ENCODE measurements around the gene TMEM187. TPM values are rescaled to one million over a fixed set of nuclear protein-coding genes. Genes with fewer than 3 reads are reported as not detected.

Gene TMEM187
- total RNA-seq, 1 experiment from 2014 or later, result 4.8 TPM

GRCh38 chrX:153953892-153954557 is 18.5 kb upstream of the TMEM187 start:
- DNase-seq (ENCODE audit: low read depth), result no peak

- no peak for DNase-seq (ENCODE audit: low read depth)
Observed at GRCh38 chrX:153954558-153955227, 17.9 kb upstream of the TMEM187 start.

DNA sequence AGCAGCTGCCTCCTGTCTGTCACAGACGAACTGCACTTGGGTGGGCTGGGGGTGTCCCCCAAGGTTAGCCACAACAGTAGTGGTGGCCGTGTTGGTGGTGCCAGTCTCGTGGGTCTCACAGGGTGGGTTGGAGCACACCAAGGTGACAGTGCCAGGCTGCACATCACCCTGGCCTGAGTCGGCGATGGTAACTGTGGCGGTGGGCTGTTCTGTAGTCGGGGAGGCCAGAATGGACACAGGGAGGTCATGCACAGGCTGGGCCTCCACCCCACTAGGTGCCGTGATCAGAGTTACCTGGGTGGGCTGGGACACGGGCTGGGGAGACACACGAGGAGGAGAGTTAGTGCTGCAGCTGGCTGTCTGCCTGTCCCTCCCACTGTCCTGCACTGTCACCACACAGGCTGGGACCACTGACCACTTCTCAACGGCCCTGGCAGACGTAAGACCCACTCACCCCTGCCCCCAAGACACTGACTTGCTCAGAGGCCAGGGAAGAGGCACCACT is 17.3 kb upstream of the TMEM187 start:
- DNase-seq (ENCODE audit: low read depth), result no peak

GRCh38 chrX:153956044-153956907 is 16.3 kb upstream of the TMEM187 start:
- no peak for DNase-seq (ENCODE audit: low read depth)

GRCh38 chrX:153957224-153957623 is 15.3 kb upstream of the TMEM187 start:
- DNase-seq (ENCODE audit: low read depth), result no peak

DNA sequence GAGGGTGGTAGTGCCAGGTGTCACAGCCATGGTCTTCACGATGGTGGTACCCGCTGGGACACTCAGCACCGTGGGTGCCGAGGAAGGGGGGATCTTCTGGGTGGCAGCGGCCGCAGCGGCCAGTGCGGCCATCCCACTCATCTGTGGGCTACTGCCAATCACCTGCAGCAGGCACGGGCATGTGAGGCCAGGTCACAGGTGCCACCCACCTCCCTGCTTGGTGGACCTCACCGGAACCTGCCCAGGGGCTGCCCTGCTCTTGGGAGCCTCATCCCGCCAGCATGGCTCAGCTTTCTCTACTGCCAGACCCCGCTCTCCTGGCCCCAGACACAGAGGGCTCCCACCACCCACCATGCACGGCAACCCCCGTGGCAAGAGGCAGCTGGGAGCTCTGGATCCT is 13.9 kb upstream of the TMEM187 start:
- DNase-seq (ENCODE audit: low read depth), result no peak

DNA sequence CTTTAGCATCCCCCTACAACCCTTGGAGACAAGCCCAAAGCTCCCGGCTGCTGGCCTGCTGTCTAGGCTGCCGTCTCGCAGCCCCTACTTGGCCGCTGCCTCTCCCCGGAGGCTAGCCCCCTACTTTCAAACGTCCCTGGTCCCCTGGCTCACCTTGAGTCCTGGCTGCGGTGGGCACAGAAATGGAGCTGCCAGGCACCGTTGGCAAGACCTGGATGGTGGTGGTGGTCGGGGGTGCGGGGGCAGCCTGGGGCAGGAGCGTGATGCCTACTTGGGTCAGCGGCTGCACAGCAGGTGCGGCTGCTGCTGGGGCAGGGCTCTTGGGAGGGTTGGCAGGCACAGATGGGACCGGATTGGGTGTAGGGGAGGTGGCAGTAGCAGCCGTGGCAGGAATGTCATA is 12.9 kb upstream of the TMEM187 start:
- no peak for DNase-seq (ENCODE audit: low read depth)

GRCh38 chrX:153960077-153960476 is 12.5 kb upstream of the TMEM187 start:
- no peak for DNase-seq (ENCODE audit: low read depth)

DNA sequence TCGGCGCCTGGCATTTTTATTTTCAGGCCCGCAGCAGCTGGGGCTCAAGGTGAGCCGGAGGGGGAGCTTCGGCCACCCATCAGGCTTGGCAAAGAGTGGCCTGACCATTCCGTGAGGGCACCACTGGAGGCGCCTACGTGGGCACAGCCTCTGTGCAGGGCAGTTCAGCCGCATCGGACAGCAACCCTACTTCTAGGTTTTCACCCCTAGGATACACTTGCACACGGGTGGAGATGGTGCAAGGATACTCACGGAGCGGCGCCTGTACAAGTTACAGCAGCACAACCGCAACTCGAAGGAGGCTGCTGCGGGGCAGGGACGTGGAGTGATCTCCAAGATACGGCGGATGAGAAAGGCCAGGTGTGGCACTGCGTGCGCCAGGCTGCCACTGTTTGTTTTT is 11.8 kb upstream of the TMEM187 start:
- no peak for DNase-seq (ENCODE audit: low read depth)

GRCh38 chrX:153961292-153961691 is 11.3 kb upstream of the TMEM187 start:
- no peak for DNase-seq (ENCODE audit: low read depth)

GRCh38 chrX:153963546-153963945 is 9.0 kb upstream of the TMEM187 start:
- no peak for DNase-seq (ENCODE audit: low read depth)

GRCh38 chrX:153964105-153964504 is 8.4 kb upstream of the TMEM187 start:
- DNase-seq (ENCODE audit: low read depth), result no peak

- DNase-seq (ENCODE audit: low read depth), result no peak
Observed at GRCh38 chrX:153965406-153965805, 7.1 kb upstream of the TMEM187 start.

GRCh38 chrX:153966283-153966688 is 6.3 kb upstream of the TMEM187 start:
- no peak for DNase-seq (ENCODE audit: low read depth)

DNA sequence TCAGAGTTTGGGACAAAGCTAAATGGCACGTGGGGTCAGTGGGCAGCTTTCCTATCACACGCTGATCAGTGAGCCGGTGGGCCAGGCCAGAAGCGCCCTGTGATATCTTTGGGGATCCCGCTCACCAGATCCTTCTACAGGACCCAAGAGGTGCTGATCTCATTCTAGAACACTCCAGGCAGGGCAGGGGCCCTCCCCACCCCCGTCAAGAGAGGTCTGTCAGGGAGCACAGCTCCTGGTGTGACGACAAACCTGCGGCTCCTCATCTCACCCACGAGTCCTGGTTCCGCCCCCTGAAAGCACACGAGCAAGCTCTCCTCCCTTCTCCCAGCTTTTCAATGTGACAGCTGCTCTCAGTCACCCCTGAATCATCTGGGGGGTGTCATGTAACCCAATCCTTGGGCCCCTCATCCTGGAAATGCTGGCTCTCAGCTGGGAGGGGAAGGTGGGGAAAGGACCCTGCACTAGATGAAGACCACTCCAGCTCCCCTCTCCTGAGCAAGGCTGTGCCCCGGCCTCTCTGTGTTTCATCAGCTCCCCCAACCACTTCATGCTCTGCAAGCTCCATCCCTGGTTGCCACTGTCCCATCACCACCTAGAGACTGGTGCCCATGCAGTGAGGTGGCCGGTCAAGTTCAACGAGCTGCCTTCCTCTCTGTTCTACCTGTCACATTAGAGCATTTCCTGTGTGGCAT is 5.6 kb upstream of the TMEM187 start:
- no peak for DNase-seq (ENCODE audit: low read depth)

DNA sequence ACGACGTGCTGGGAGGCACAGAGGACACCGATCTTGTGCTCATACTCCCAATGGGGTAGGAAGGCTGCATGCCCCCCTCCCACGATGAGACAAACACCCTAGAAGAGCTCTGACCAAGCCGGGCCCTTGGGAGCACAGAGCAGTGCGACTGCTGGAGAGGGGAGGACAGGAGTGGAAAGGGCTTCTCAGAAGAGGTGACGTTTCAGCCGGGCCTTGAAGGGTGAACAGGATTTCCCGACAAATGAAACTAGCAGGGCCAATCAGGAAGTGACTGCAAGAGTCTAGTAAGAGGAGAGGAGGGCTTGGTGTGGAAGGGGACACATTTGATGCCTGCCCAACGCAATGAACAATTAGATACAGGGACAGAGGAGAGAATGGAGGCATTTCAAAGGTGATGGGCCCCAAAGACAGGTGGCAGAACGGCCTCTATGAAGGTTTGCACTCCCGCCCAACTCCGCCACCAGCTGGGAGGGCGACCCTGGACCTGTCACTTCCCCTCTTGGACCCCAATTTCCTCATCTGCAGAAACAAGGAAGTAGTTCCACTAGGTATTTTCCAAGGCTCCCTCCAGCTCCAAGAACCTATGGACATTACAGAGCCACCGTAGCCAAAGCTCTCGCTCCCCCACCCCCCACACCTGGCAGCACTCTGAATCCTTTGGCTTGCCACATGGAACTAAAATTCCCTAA is 4.9 kb upstream of the TMEM187 start:
- no peak for DNase-seq (ENCODE audit: low read depth)

GRCh38 chrX:153968255-153968654 is 4.3 kb upstream of the TMEM187 start:
- DNase-seq (ENCODE audit: low read depth), result no peak

GRCh38 chrX:153968754-153969124 is 3.8 kb upstream of the TMEM187 start:
- no peak for DNase-seq (ENCODE audit: low read depth)

DNA sequence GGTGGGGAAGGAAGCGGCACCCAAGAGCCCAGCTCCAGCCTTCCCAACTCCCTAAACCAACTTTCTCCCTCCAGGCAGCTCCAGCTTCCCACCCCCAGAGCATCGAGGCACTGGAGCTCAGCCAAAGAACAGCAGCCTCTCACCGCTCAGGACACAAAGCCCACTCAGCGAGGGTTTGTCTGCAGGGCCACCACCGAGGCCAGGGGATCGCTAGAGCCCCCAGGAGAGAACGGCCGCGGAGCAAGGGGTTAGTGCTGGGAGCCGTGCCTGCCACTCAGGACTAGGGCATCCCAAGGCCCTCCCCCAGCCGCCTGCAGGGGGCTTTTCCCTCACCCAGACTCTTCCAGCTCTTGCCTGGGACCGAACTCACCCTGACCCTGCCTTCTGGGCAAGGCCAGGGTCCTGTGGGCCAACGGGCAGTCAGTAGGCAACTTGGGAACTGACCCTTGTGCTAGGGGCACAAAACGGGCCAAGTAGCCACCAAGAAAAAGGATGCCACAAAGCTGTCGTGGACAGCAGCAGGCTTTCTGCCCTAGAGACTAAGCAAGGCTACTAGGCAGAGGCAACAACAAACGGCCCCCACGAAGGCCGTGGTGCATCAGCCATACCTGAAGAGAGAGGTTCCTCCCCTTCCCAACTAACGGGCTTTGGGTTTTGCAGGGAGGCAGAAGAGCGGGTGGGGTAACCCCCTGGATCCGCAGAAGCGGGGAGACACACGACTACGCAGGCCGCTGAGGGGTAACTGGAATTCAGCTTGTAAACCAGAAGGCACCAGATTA is 3.2 kb upstream of the TMEM187 start:
- DNase-seq (ENCODE audit: low read depth), result no peak

- DNase-seq (ENCODE audit: low read depth), result no peak
Observed at GRCh38 chrX:153969904-153970356, 2.6 kb upstream of the TMEM187 start.
